HS-5 (cell line): ENCODE data around the gene KIAA0232.
"Not testable (repeated sequence)": the region's sequence is repeated elsewhere in the genome, so short reads cannot be mapped to it uniquely, and the experiment has no call there.

Source experiments
- DNase-seq: peaks from one replicate; pipeline ENCODE4 v3.0.0-alpha.2; 2012; ENCODE audit warnings: low read depth

The KIAA0232 gene

GRCh38 chr4:6754481-6755087 lies 27.9 kb upstream of the KIAA0232 start:
- DNase-seq: no peak

DNA sequence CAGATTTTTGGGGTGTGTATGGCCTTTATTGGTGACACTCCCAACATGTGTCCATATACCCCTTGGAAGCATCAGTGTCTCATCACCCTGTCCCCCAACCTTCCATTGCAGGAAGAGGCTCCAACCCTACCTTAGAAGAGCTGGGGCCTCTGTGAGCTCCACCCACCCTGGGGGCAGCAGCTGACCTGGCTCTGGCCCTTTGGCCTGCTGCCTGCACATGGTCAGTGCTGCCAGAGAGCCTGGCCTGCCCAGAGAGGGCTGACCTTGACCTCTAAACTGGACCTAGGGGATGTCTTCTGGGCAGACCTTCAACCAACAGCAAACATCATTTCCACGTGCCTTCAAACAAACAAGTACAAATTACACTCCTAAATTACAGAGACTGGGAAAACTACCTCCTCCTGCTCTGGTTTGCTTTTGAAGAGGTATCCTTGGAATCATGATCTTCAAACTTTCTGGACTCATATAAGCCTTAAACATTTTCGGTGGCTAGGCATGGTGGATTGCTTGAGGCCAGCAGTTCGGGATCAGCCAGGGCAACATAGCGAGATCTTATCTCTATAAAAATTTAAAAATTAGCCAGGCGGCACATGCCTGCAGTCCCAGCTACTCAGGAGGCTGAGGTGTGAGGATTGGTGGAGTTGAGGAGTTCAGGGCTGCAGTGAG lies 27.3 kb upstream of the KIAA0232 start:
- no peak for DNase-seq

DNA sequence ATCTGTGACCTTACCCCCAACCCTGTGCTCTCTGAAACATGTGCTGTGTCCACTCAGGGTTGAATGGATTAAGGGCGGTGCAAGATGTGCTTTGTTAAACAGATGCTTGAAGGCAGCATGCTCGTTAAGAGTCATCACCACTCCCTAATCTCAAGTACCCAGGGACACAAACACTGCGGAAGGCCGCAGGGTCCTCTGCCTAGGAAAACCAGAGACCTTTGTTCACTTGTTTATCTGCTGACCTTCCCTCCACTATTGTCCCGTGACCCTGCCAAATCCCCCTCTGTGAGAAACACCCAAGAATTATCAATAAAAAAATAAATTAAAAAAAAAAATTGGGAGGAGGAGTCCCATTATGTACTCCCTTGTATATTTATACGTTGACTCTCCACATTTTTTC lies 26.2 kb upstream of the KIAA0232 start:
- DNase-seq: not testable (repeated sequence)

DNA sequence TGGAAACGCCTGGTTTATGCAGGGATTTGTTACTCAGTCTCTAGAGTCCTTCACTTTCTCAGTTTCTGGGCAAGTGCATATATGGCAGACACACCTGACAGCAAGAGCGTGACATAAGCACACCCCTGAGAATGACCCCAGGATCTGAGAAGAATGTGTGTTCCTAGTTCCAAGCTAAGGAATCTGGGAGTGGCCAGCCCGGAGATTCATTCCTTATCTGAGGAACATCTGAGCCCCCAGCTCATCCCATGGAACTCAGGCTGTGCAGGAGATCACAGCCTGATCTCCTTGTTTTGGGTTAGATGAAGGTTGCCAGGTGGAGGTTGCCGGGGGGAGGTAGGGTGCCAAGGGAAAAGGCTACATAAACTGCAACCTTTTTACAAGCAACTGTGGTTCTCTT lies 23.8 kb upstream of the KIAA0232 start:
- DNase-seq: no peak

- no peak for DNase-seq
Measured at GRCh38 chr4:6760865-6761264, 21.7 kb upstream of the KIAA0232 start.

GRCh38 chr4:6761649-6762615 lies 20.6 kb upstream of the KIAA0232 start:
- DNase-seq: no peak

DNA sequence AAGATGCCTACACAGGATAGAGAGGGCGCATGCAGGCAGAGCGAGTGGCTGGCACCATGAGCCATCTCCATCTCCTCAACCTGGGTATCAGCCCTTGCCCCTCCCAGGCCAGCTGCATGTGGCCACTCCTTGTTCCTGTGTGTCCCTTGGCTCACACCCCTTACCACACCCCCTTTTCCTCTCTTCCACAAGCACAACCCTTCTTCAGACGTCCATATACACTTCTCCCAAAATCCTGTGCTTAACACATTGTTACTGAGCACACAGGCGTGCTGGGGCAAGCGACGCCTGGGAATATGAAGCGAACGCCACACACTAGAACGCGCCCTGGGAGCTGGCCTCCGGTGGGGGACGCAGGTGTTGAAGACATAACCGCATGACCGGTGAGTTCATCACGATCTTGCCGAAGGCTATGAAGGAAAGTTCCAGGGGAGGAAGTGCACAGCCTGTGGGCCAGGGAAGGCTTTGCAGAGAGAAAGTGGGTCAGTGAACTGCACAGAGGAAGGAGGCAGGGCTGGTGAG lies 19.1 kb upstream of the KIAA0232 start:
- DNase-seq: no peak

GRCh38 chr4:6764976-6765620 lies 17.4 kb upstream of the KIAA0232 start:
- DNase-seq: no peak

- no peak for DNase-seq
Measured at GRCh38 chr4:6765703-6766102, 16.8 kb upstream of the KIAA0232 start.

GRCh38 chr4:6767386-6767747 lies 15.2 kb upstream of the KIAA0232 start:
- no peak for DNase-seq

- DNase-seq: no peak
Measured at GRCh38 chr4:6767748-6768538, 14.6 kb upstream of the KIAA0232 start.

- no peak for DNase-seq
Measured at GRCh38 chr4:6768539-6768905, 14.0 kb upstream of the KIAA0232 start.

- no peak for DNase-seq
Measured at GRCh38 chr4:6769233-6769988, 13.1 kb upstream of the KIAA0232 start.

DNA sequence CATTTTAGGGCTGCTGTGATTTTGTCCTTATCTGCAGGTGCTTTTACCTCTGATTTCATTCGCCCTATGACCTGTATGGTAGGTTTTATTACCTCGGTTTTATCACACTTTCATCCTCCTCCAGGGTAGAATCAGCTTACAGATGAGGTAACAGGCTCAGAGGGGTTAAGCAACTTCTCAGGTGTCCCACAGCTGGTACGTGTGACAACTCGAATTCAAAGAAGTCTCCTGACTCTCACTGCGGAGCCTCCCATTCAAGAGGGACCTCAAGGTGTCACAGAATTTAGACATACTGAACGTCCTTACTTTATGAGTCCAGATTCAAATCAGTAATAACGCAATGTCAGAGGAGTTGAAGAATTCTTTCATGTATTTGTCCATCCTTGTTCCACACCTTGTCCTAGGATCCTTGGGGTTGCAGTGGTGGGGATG lies 12.5 kb upstream of the KIAA0232 start:
- DNase-seq: no peak

- no peak for DNase-seq
Measured at GRCh38 chr4:6770581-6771228, 11.8 kb upstream of the KIAA0232 start.

- no peak for DNase-seq
Measured at GRCh38 chr4:6771229-6771671, 11.3 kb upstream of the KIAA0232 start.

- no peak for DNase-seq
Measured at GRCh38 chr4:6772223-6772928, 10.2 kb upstream of the KIAA0232 start.

DNA sequence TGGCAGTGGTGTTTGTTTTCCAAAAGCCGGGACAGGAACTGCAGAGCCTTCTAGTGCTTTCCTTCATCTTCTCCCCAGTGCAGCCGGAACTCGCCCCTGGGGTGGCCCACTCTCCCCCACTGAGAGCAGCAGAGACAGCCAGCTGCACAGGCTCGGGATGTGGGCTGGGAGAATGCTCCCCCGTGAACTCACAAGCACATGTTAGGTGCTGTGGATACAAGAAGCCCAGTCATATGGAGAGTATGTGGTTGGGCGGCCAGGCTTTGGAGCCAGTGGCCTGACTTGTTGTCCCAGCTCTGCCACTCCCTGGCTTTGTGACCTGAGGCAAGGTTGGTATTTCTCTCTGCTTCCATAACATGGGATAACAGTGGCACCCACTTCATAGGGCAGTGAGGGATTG lies 9.4 kb upstream of the KIAA0232 start:
- DNase-seq: no peak
